ENCODE data around the gene CLIC4.
"Not testable (repeated sequence)": the region's sequence is repeated elsewhere in the genome, so short reads cannot be mapped to it uniquely, and the experiment has no call there.

Gene CLIC4

GRCh38 chr1:24775916-24776315 lies 30.7 kb downstream of the CLIC4 start:
- DNase-seq, result no peak

- no peak for DNase-seq
Measured at GRCh38 chr1:24776821-24777220, 31.6 kb downstream of the CLIC4 start.

GRCh38 chr1:24778141-24778540 lies 32.9 kb downstream of the CLIC4 start:
- no peak for DNase-seq

- not testable (repeated sequence) for DNase-seq
Measured at GRCh38 chr1:24779199-24779598, 34.0 kb downstream of the CLIC4 start.

GRCh38 chr1:24779689-24780464 lies 34.6 kb downstream of the CLIC4 start:
- no peak for DNase-seq

- DNase-seq, result not testable (repeated sequence)
Measured at GRCh38 chr1:24780626-24781025, 35.4 kb downstream of the CLIC4 start.

GRCh38 chr1:24782689-24783088 lies 37.4 kb downstream of the CLIC4 start:
- DNase-seq, result no peak

- DNase-seq, result no peak
Measured at GRCh38 chr1:24783713-24784112, 38.5 kb downstream of the CLIC4 start.

- DNase-seq, result peak; percentile 26 to 31
Measured at GRCh38 chr1:24786191-24786590, 40.9 kb downstream of the CLIC4 start.

GRCh38 chr1:24790490-24790889 lies 45.2 kb downstream of the CLIC4 start:
- no peak for DNase-seq

GRCh38 chr1:24793447-24794129 lies 48.3 kb downstream of the CLIC4 start:
- no peak for DNase-seq

GRCh38 chr1:24794130-24794502 lies 48.9 kb downstream of the CLIC4 start:
- DNase-seq, result not testable (repeated sequence)

- no peak for DNase-seq
Measured at GRCh38 chr1:24795236-24795635, 50.0 kb downstream of the CLIC4 start.

- DNase-seq, result no peak
Measured at GRCh38 chr1:24796524-24796923, 51.3 kb downstream of the CLIC4 start.

GRCh38 chr1:24799242-24799641 lies 54.0 kb downstream of the CLIC4 start:
- DNase-seq, result not testable (repeated sequence)

GRCh38 chr1:24801176-24801575 lies 55.9 kb downstream of the CLIC4 start:
- no peak for DNase-seq

- DNase-seq, result no peak
Measured at GRCh38 chr1:24803220-24803619, 58.0 kb downstream of the CLIC4 start.

GRCh38 chr1:24803987-24804530 lies 58.8 kb downstream of the CLIC4 start:
- DNase-seq, result no peak

GRCh38 chr1:24805534-24806301 lies 60.5 kb downstream of the CLIC4 start:
- DNase-seq, result no peak

GRCh38 chr1:24806588-24806987 lies 61.3 kb downstream of the CLIC4 start:
- DNase-seq, result no peak

- DNase-seq, result not testable (repeated sequence)
Measured at GRCh38 chr1:24811494-24811893, 66.2 kb downstream of the CLIC4 start.

GRCh38 chr1:24820221-24820620 lies 75.0 kb downstream of the CLIC4 start:
- DNase-seq, result not testable (repeated sequence)

- no peak for DNase-seq
Measured at GRCh38 chr1:24822887-24823286, 77.6 kb downstream of the CLIC4 start.

Data from AML-193 (cell line).